Tibial nerve (tissue), 4 donors: ENCODE measurements around the gene RYR1. TPM values are rescaled to one million over a fixed set of nuclear protein-coding genes. Genes with fewer than 3 reads are reported as not detected.

Experiments used
- DNase-seq, 2 donors: peaks; one replicate each; pipeline ENCODE4 v3.0.0-alpha.2; 2019; ENCODE audit warnings: low spot score in 2 of 2
- H3K27ac ChIP-seq, 4 donors: fragments of 200-600 bp; sonication (generic) in 3 of 4; one replicate each; pipeline ENCODE4 v1.5.1; 2017 to 2019; ENCODE audit warnings: mild to moderate bottlenecking in 1 of 4
- H3K27me3 ChIP-seq, 2 donors: fragments of 200-600 bp; sonication (generic) in 1 of 2; one replicate each; pipeline versions ENCODE4 v1.5.1 to v1.6.0; 2017 to 2019
- H3K36me3 ChIP-seq, 3 donors: fragments of 200-600 bp; sonication (generic); one replicate each; pipeline ENCODE4 v1.5.1; 2018 to 2019
- H3K4me1 ChIP-seq, 4 donors: fragments of 200-600 bp; sonication (generic) in 3 of 4; one replicate each; pipeline ENCODE4 v1.5.1; 2017 to 2019
- H3K4me3 ChIP-seq, 4 donors: fragments of 200-600 bp; sonication (generic) in 3 of 4; one replicate each; pipeline ENCODE4 v1.5.1; 2017 to 2019; ENCODE audit warnings: mild to moderate bottlenecking in 1 of 4, moderate library complexity in 1 of 4
- H3K9me3 ChIP-seq, 4 donors: fragments of 200-600 bp; sonication (generic) in 3 of 4; one replicate each; pipeline ENCODE4 v1.5.1; 2017 to 2019
- EP300 ChIP-seq, 2 donors: sonication (generic); formaldehyde crosslinking; IDR thresholded peaks; one replicate each; pipeline ENCODE4 v1.6.1; 2017; ENCODE audit warnings: antibody characterized with exemption in 2 of 2, mild to moderate bottlenecking in 1 of 2
- POLR2A ChIP-seq, 2 donors: fragments of 450-650 bp; IDR thresholded peaks; one replicate each; pipeline ENCODE4 v1.6.1; 2017; ENCODE audit warnings: antibody characterized with exemption in 2 of 2, mild to moderate bottlenecking in 2 of 2, moderate library complexity in 2 of 2
- WGBS, 2 donors: methylation state at CpG; one replicate each; pipeline ENCODE4 v1.1.5; 2018; 5-methylcytosine and 5-hydroxymethylcytosine counted together
- total RNA-seq, 4 donors: library from RNA; depleted of rRNA; stranded (reverse); fragments of >200 nt; gene quantifications; one replicate each; pipeline ENCODE4 v1.1.0, GENCODE V29; 2016
- TF ChIP-seq, protein P1 (sequence below), 5 experiments: fragments of 200-600 bp in 3 of 5; fragments of 450-650 bp in 2 of 5; sonication (generic) in 3 of 5; IDR thresholded peaks; one replicate each; pipeline ENCODE4 v1.5.1; 2016 to 2019; ENCODE audit warnings: antibody characterized with exemption in 5 of 5, mild to moderate bottlenecking in 3 of 5, moderate library complexity in 2 of 5

Gene RYR1
- total RNA-seq, 4 donors from 2014 or later, result 5.7 to 18.1 (median 12.0) TPM

DNA sequence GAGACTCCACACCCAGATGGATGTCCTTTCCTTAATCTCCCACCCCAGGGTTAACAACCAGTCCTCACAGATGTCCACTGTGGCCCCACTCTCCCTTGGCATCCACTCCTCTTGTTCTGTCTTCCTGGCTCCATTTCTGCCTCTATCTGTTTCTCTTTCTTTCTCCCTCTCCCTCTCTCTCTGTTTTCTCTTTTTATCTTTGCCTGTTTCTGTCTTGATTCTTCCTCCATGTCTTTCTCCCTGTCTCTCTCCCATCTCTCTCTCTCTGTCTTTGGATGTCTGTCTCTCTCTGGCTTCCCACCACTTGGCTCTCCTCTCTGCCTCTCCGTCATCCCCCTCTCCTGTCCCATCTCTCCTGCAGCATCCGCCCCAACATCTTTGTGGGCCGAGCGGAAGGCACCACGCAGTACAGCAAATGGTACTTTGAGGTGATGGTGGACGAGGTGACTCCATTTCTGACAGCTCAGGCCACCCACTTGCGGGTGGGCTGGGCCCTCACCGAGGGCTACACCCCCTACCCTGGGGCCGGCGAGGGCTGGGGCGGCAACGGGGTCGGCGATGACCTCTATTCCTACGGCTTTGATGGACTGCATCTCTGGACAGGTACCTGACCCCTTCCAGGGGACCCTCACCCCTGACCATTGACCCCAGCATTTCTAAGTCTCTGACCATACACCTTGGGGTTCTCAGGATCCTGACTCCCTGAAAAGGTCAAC, 24.4 kb downstream of the RYR1 start:
- Histone ChIP-seq H3K36me3 (no peaks in the 10 kb centered on the region), H3K4me3 (no peak overlapping the region)
- WGBS, 2 donors, result 87 to 92% methylated on average over 15 of the region's 15 CpGs

DNA sequence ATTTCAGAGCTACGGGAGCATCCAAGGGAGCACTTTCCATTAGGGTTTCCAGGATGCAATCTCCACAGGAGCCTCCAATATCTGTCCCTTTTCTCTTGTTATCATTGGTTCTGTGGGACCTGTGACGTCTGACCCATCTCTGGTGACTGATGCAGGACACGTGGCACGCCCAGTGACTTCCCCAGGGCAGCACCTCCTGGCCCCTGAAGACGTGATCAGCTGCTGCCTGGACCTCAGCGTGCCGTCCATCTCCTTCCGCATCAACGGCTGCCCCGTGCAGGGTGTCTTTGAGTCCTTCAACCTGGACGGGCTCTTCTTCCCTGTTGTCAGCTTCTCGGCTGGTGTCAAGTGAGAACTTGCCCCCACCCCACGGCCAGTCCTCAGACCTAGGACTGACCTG, 25.5 kb downstream of the RYR1 start:
- Histone ChIP-seq H3K4me1 (no peaks in the 10 kb centered on the region), H3K27ac (no peak overlapping the region), H3K27me3 (no peaks in the 10 kb centered on the region), H3K4me3 (no peak overlapping the region), H3K36me3 (no peaks in the 10 kb centered on the region), H3K9me3 (peaks cover 0 to 4% (median 0%) of the 10 kb centered on the region in 4 donors)
- 82 to 84% methylated on average over 13 of the region's 13 CpGs for WGBS, 2 donors
- DNase-seq, result no peak
- TF ChIP-seq, protein P1, sequence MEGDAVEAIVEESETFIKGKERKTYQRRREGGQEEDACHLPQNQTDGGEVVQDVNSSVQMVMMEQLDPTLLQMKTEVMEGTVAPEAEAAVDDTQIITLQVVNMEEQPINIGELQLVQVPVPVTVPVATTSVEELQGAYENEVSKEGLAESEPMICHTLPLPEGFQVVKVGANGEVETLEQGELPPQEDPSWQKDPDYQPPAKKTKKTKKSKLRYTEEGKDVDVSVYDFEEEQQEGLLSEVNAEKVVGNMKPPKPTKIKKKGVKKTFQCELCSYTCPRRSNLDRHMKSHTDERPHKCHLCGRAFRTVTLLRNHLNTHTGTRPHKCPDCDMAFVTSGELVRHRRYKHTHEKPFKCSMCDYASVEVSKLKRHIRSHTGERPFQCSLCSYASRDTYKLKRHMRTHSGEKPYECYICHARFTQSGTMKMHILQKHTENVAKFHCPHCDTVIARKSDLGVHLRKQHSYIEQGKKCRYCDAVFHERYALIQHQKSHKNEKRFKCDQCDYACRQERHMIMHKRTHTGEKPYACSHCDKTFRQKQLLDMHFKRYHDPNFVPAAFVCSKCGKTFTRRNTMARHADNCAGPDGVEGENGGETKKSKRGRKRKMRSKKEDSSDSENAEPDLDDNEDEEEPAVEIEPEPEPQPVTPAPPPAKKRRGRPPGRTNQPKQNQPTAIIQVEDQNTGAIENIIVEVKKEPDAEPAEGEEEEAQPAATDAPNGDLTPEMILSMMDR (IDR thresholded peaks at IDR 0.05), result no peak
- TF ChIP-seq POLR2A (IDR thresholded peaks at IDR 0.05) (no peak), EP300 (IDR thresholded peaks at IDR 0.05) (no peak)

More for the DNA sequence above, 24.4 kb downstream of the RYR1 start:
- TF ChIP-seq EP300 (IDR thresholded peaks at IDR 0.05), result no peak
- TF ChIP-seq, protein P1 (IDR thresholded peaks at IDR 0.05), result no peak
- no peak for TF ChIP-seq POLR2A (IDR thresholded peaks at IDR 0.05)
- no peak for DNase-seq
- no peaks in the 10 kb centered on the region for H3K4me1 ChIP-seq
- no peaks in the 10 kb centered on the region for H3K27me3 ChIP-seq
- no peaks in the 10 kb centered on the region for H3K9me3 ChIP-seq
- no peak overlapping the region for H3K27ac ChIP-seq

DNA sequence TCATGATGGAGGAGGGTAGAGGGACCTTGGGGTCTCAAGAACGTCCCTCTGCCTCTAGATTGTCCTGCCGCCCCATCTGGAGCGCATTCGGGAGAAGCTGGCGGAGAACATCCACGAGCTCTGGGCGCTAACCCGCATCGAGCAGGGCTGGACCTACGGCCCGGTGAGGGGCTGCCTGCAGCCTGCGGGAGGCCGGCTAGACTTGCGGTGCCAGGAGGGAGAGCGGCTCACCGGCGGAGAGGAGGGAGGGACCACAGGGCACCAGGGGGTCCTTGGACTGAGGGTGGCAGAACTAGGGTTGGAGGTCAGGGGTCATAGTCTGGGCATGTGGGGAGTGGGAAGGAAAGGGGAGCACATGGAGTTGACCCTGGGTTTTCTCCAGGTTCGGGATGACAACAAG, 29.9 kb downstream of the RYR1 start:
- TF ChIP-seq EP300 (IDR thresholded peaks at IDR 0.05) (no peak), POLR2A (IDR thresholded peaks at IDR 0.05) (no peak)
- TF ChIP-seq, protein P1 (IDR thresholded peaks at IDR 0.05), result no peak
- Histone ChIP-seq H3K36me3 (no peaks in the 10 kb centered on the region), H3K27ac (no peak overlapping the region), H3K27me3 (no peaks in the 10 kb centered on the region), H3K4me3 (no peak overlapping the region), H3K9me3 (peaks cover 0 to 4% (median 0%) of the 10 kb centered on the region in 4 donors), H3K4me1 (no peaks in the 10 kb centered on the region)
- no peak for DNase-seq
- 89 to 92% methylated on average over 18 of the region's 18 CpGs for WGBS, 2 donors

DNA sequence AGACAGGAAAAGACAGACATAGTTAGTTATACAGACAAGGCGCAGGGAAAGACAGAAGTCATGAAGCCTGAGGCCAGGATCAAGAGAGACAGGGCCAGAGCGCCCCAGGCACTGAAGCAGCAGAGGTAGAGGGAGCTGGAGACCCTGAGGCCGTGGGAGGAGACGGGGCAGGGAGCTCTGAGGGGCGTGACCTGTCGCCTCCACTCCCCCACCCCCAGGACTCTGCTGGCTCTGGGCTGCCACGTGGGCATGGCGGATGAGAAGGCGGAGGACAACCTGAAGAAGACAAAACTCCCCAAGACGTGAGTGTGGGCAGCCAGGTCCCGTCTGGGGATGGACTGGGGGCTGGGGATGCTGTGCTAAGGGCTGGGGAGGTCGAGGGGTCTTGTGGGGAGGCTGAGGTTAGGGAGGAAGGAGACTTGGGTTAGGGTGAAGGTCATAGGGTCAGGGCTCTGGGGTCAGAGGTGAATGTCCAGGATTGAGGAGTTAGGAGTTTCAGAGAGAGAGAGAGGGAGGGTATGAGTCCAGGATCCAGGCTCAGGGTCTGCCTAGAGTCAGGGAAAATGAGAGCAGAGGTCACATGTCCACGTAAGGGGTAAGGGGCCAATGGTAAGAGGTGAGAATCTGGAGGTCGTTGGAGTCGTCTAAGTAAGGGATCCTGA, 31.1 kb downstream of the RYR1 start:
- H3K27ac ChIP-seq, result no peak overlapping the region
- WGBS, 2 donors, result 56 to 62% methylated on average over 15 of the region's 15 CpGs
- no peaks in the 10 kb centered on the region for H3K36me3 ChIP-seq
- H3K4me1 ChIP-seq, result no peaks in the 10 kb centered on the region
- no peak for DNase-seq
- H3K27me3 ChIP-seq, result peaks cover 0 to 4% of the 10 kb centered on the region in 2 donors
- no peak for TF ChIP-seq POLR2A (IDR thresholded peaks at IDR 0.05)
- no peak for TF ChIP-seq EP300 (IDR thresholded peaks at IDR 0.05)
- TF ChIP-seq, protein P1 (IDR thresholded peaks at IDR 0.05), result no peak
- H3K4me3 ChIP-seq, result no peak overlapping the region
- H3K9me3 ChIP-seq, result peaks cover 0 to 4% (median 0%) of the 10 kb centered on the region in 4 donors

DNA sequence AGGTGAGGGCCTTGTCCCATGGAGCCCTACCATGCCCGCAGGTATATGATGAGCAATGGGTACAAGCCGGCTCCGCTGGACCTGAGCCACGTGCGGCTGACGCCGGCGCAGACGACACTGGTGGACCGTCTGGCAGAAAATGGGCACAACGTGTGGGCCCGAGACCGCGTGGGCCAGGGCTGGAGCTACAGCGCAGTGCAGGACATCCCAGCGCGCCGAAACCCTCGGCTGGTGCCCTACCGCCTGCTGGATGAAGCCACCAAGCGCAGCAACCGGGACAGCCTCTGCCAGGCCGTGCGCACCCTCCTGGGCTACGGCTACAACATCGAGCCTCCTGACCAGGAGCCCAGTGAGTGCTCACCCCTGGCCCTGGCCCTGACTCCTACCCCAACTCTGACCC, 32.6 kb downstream of the RYR1 start:
- Histone ChIP-seq H3K4me1 (no peaks in the 10 kb centered on the region), H3K27me3 (peaks cover 0 to 4% of the 10 kb centered on the region in 2 donors), H3K9me3 (peaks cover 0 to 4% (median 0%) of the 10 kb centered on the region in 4 donors), H3K27ac (no peak overlapping the region), H3K4me3 (no peak overlapping the region), H3K36me3 (no peaks in the 10 kb centered on the region)
- WGBS, 2 donors, result 93 to 97% methylated on average over 26 of the region's 26 CpGs
- TF ChIP-seq EP300 (IDR thresholded peaks at IDR 0.05) (no peak), POLR2A (IDR thresholded peaks at IDR 0.05) (no peak)
- TF ChIP-seq, protein P1 (IDR thresholded peaks at IDR 0.05), result no peak
- DNase-seq, result no peak
